Immature natural killer cell (primary cell): ENCODE results near the gene PEAR1. TPM values are rescaled to one million over a fixed set of nuclear protein-coding genes. Genes with fewer than 3 reads are reported as not detected.
A peak's percentile ranks its signal among the peaks of the same experiment; 100 is the strongest.

Source experiments
- DNase-seq, 3 donors: peaks; one replicate each; pipeline ENCODE4 v3.0.0; 2022; ENCODE audit warnings: mixed read lengths in 1 of 3
- H3K27ac Mint-ChIP-seq, 6 donors: one replicate each; pipeline ENCODE4 v1.8.0; 2020; ENCODE audit warnings: mixed read lengths in 6 of 6, mild to moderate bottlenecking in 5 of 6, inconsistent platforms in 4 of 6, moderate library complexity in 3 of 6
- H3K27me3 Mint-ChIP-seq, 3 donors: one replicate each; pipeline ENCODE4 v1.8.0; 2020 to 2021; ENCODE audit warnings: low read depth in 3 of 3, mild to moderate bottlenecking in 3 of 3, mixed read lengths in 3 of 3, moderate library complexity in 3 of 3, inconsistent platforms in 1 of 3
- H3K36me3 Mint-ChIP-seq, 3 donors: one replicate each; pipeline ENCODE4 v1.8.0; 2020; ENCODE audit warnings: mixed read lengths in 3 of 3, inconsistent platforms in 2 of 3, mild to moderate bottlenecking in 2 of 3
- H3K4me1 Mint-ChIP-seq, 2 donors: one replicate each; pipeline ENCODE4 v1.8.0; 2020; ENCODE audit warnings: inconsistent platforms in 2 of 2, mild to moderate bottlenecking in 2 of 2, mixed read lengths in 2 of 2, moderate library complexity in 1 of 2
- H3K4me3 Mint-ChIP-seq, 5 donors: one replicate each; pipeline ENCODE4 v1.8.0; 2020; ENCODE audit warnings: mild to moderate bottlenecking in 5 of 5, mixed read lengths in 5 of 5, inconsistent platforms in 3 of 5, moderate library complexity in 3 of 5
- H3K9me3 Mint-ChIP-seq, 6 donors: one replicate each; pipeline ENCODE4 v1.8.0; 2020; ENCODE audit warnings: mild to moderate bottlenecking in 6 of 6, mixed read lengths in 6 of 6, inconsistent platforms in 4 of 6, moderate library complexity in 3 of 6
- polyA plus RNA-seq, 3 donors: library from polyadenylated mRNA; unstranded; fragments of 300-500 nt; fragmentation: Illumina TruSeq; gene quantifications; one replicate each; pipeline ENCODE4 v1.2.3, GENCODE V29; 2021

PEAR1 gene
- polyA plus RNA-seq, 3 donors from 2014 or later = 0.28 TPM; not detected in 2

GRCh38 chr1:156903328-156904091 is 10.0 kb downstream of the PEAR1 start:
- Mint-ChIP-seq H3K27me3 (peaks cover 0 to 20% (median 5%) of the 10 kb centered on the region in 3 donors), H3K4me3 (no peak overlapping the region), H3K4me1 (no peaks in the 10 kb centered on the region), H3K36me3 (no peaks in the 10 kb centered on the region), H3K9me3 (peaks cover 0 to 1% (median 0%) of the 10 kb centered on the region in 6 donors), H3K27ac (no peak overlapping the region)
- no peak for DNase-seq

- H3K27ac Mint-ChIP-seq = no peak overlapping the region
Observed at GRCh38 chr1:156904187-156904959, 10.9 kb downstream of the PEAR1 start.

GRCh38 chr1:156905176-156905575 is 11.7 kb downstream of the PEAR1 start:
- H3K9me3 Mint-ChIP-seq = peaks cover 0 to 1% (median 0%) of the 10 kb centered on the region in 6 donors
- H3K4me1 Mint-ChIP-seq = no peaks in the 10 kb centered on the region
- peaks cover 2 to 16% (median 5%) of the 10 kb centered on the region in 3 donors for H3K27me3 Mint-ChIP-seq
- H3K27ac Mint-ChIP-seq = no peak overlapping the region
- H3K4me3 Mint-ChIP-seq = no peak overlapping the region
- no peak for DNase-seq
- H3K36me3 Mint-ChIP-seq = no peaks in the 10 kb centered on the region

More at GRCh38 chr1:156904187-156904959, 10.9 kb downstream of the PEAR1 start:
- peaks cover 0 to 1% (median 0%) of the 10 kb centered on the region in 6 donors for H3K9me3 Mint-ChIP-seq
- DNase-seq = no peak
- H3K36me3 Mint-ChIP-seq = no peaks in the 10 kb centered on the region
- H3K27me3 Mint-ChIP-seq = peaks cover 2 to 16% (median 5%) of the 10 kb centered on the region in 3 donors
- no peaks in the 10 kb centered on the region for H3K4me1 Mint-ChIP-seq
- no peak overlapping the region for H3K4me3 Mint-ChIP-seq

- H3K4me1 Mint-ChIP-seq = no peaks in the 10 kb centered on the region
- no peak overlapping the region for H3K27ac Mint-ChIP-seq
- no peaks in the 10 kb centered on the region for H3K36me3 Mint-ChIP-seq
- H3K27me3 Mint-ChIP-seq = peaks cover 2 to 19% (median 5%) of the 10 kb centered on the region in 3 donors
- peaks cover 0 to 1% (median 0%) of the 10 kb centered on the region in 6 donors for H3K9me3 Mint-ChIP-seq
- DNase-seq = no peak
- no peak overlapping the region for H3K4me3 Mint-ChIP-seq
Observed at GRCh38 chr1:156905651-156906050, 12.1 kb downstream of the PEAR1 start.

GRCh38 chr1:156906206-156906906 is 12.8 kb downstream of the PEAR1 start:
- Mint-ChIP-seq H3K27me3 (peaks cover 2 to 22% (median 5%) of the 10 kb centered on the region in 3 donors), H3K27ac (no peak overlapping the region), H3K36me3 (no peaks in the 10 kb centered on the region), H3K9me3 (peaks cover 0 to 1% (median 0%) of the 10 kb centered on the region in 6 donors), H3K4me1 (no peaks in the 10 kb centered on the region), H3K4me3 (no peak overlapping the region)
- no peak for DNase-seq

- no peak for DNase-seq
- Mint-ChIP-seq H3K36me3 (no peaks in the 10 kb centered on the region), H3K27ac (no peak overlapping the region), H3K4me1 (no peaks in the 10 kb centered on the region), H3K27me3 (peaks cover 2 to 19% (median 7%) of the 10 kb centered on the region in 3 donors), H3K4me3 (no peak overlapping the region), H3K9me3 (peaks cover 0 to 1% (median 0%) of the 10 kb centered on the region in 6 donors)
Observed at GRCh38 chr1:156908541-156908940, 15.0 kb downstream of the PEAR1 start.

- no peaks in the 10 kb centered on the region for H3K36me3 Mint-ChIP-seq
- no peak overlapping the region for H3K27ac Mint-ChIP-seq
- H3K27me3 Mint-ChIP-seq = peaks cover 2 to 15% (median 6%) of the 10 kb centered on the region in 3 donors
- H3K4me3 Mint-ChIP-seq = no peak overlapping the region
- DNase-seq = no peak
- no peaks in the 10 kb centered on the region for H3K4me1 Mint-ChIP-seq
- H3K9me3 Mint-ChIP-seq = peaks cover 0 to 1% (median 0%) of the 10 kb centered on the region in 6 donors
Observed at GRCh38 chr1:156908955-156909354, 15.4 kb downstream of the PEAR1 start.

- no peak overlapping the region for H3K4me3 Mint-ChIP-seq
- H3K27ac Mint-ChIP-seq = no peak overlapping the region
- H3K36me3 Mint-ChIP-seq = no peaks in the 10 kb centered on the region
- DNase-seq = no peak
- H3K27me3 Mint-ChIP-seq = peaks cover 5 to 14% (median 7%) of the 10 kb centered on the region in 3 donors
- peaks cover 0 to 1% (median 0%) of the 10 kb centered on the region in 6 donors for H3K9me3 Mint-ChIP-seq
- H3K4me1 Mint-ChIP-seq = no peaks in the 10 kb centered on the region
Observed at GRCh38 chr1:156909671-156910070, 16.2 kb downstream of the PEAR1 start.

- no peaks in the 10 kb centered on the region for H3K36me3 Mint-ChIP-seq
- H3K27ac Mint-ChIP-seq = peak overlapping the region in 1 of 6 donors; percentile 28
- peaks cover 0 to 1% (median 0%) of the 10 kb centered on the region in 6 donors for H3K9me3 Mint-ChIP-seq
- H3K27me3 Mint-ChIP-seq = peaks cover 5 to 14% (median 7%) of the 10 kb centered on the region in 3 donors
- H3K4me3 Mint-ChIP-seq = no peak overlapping the region
- DNase-seq = peak in 2 of 3 donors; percentile 26 to 34
- H3K4me1 Mint-ChIP-seq = no peaks in the 10 kb centered on the region
Observed at GRCh38 chr1:156910309-156910782, 16.8 kb downstream of the PEAR1 start.

GRCh38 chr1:156911577-156912298 is 18.2 kb downstream of the PEAR1 start:
- H3K4me3 Mint-ChIP-seq = no peak overlapping the region
- H3K9me3 Mint-ChIP-seq = no peaks in the 10 kb centered on the region
- no peaks in the 10 kb centered on the region for H3K4me1 Mint-ChIP-seq
- H3K27ac Mint-ChIP-seq = no peak overlapping the region
- H3K36me3 Mint-ChIP-seq = no peaks in the 10 kb centered on the region
- no peak for DNase-seq
- H3K27me3 Mint-ChIP-seq = peaks cover 3 to 11% (median 9%) of the 10 kb centered on the region in 3 donors

GRCh38 chr1:156912310-156912709 is 18.8 kb downstream of the PEAR1 start:
- Mint-ChIP-seq H3K27ac (no peak overlapping the region), H3K27me3 (peaks cover 2 to 16% (median 9%) of the 10 kb centered on the region in 3 donors), H3K4me1 (no peaks in the 10 kb centered on the region)

GRCh38 chr1:156912861-156913808 is 19.6 kb downstream of the PEAR1 start:
- DNase-seq = no peak
- H3K27me3 Mint-ChIP-seq = peaks cover 2 to 16% (median 9%) of the 10 kb centered on the region in 3 donors
- H3K9me3 Mint-ChIP-seq = no peaks in the 10 kb centered on the region
- no peak overlapping the region for H3K4me3 Mint-ChIP-seq
- H3K36me3 Mint-ChIP-seq = no peaks in the 10 kb centered on the region
- no peak overlapping the region for H3K27ac Mint-ChIP-seq
- no peaks in the 10 kb centered on the region for H3K4me1 Mint-ChIP-seq

More at GRCh38 chr1:156912310-156912709, 18.8 kb downstream of the PEAR1 start:
- H3K4me3 Mint-ChIP-seq = no peak overlapping the region
- H3K36me3 Mint-ChIP-seq = no peaks in the 10 kb centered on the region
- DNase-seq = no peak
- no peaks in the 10 kb centered on the region for H3K9me3 Mint-ChIP-seq
